HL-60 (cell line): ENCODE results near the gene UBE2E2.

Source experiments
- DNase-seq, 2 experiments: peaks; one replicate each; pipeline ENCODE4 v3.0.0-alpha.2; 2010 to 2020; ENCODE audit warnings: low read depth in 1 of 2, low spot score in 1 of 2
- H3K27ac ChIP-seq: fragments of 250-450 bp; sonication (Bioruptor Pico); replicated peaks from 2 replicates; pipeline ENCODE4 v1.5.1; 2020; ENCODE audit warnings: mild to moderate bottlenecking, moderate library complexity
- H3K27me3 ChIP-seq: fragments of 250-450 bp; sonication (Bioruptor Pico); 2 replicates; pipeline ENCODE4 v1.5.1; 2021; ENCODE audit warnings: mild to moderate bottlenecking, moderate library complexity; ENCODE audit not compliant: insufficient read depth, poor library complexity, severe bottlenecking
- H3K4me3 ChIP-seq: replicated peaks from 2 replicates; pipeline ENCODE4 v1.5.1; 2011; ENCODE audit warnings: mild to moderate bottlenecking, control low read depth, low read length; ENCODE audit not compliant: insufficient read depth
- GABPA ChIP-seq: IDR thresholded peaks from 2 replicates; pipeline ENCODE4 v1.6.1; 2012; ENCODE audit warnings: low read depth
- POLR2AphosphoS5 ChIP-seq: IDR thresholded peaks from 2 replicates; pipeline ENCODE4 v1.6.1; 2012; ENCODE audit warnings: low read depth
- SPI1 ChIP-seq: IDR thresholded peaks from 2 replicates; pipeline ENCODE4 v1.6.1; 2012; ENCODE audit warnings: low read depth, mild to moderate bottlenecking, borderline replicate concordance
- TF ChIP-seq, protein P1 (sequence below): IDR thresholded peaks from one replicate; pipeline ENCODE4 v1.5.1; 2011; ENCODE audit warnings: low read length, control low read depth, inconsistent platforms; ENCODE audit not compliant: insufficient read depth
- TF ChIP-seq, protein P2 (sequence below): IDR thresholded peaks from 2 replicates; pipeline ENCODE4 v1.6.1; 2012; ENCODE audit warnings: low read depth; ENCODE audit not compliant: insufficient replicate concordance

The UBE2E2 gene

DNA sequence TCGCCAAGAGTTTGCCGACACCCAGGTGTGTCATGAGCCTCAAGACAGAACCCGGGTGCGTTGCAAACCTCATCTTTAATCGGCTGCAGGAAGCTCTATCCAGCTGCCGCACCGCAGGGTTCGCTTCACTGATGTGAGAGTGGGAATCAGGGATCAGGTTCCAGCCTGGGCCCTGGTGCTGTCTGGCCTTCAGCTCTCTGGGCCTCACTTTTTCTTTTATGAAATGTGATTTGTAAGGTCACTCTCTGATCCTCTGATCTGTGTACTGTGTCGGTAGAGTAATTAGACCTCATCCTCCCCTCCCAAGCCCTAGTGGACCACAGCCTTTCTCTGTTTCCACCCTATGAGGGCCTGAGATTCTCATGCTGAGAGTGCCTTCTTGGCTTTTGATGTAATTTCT, 399.8 kb downstream of the UBE2E2 start:
- no peak overlapping the region for H3K4me3 ChIP-seq
- DNase-seq, result no peak

DNA sequence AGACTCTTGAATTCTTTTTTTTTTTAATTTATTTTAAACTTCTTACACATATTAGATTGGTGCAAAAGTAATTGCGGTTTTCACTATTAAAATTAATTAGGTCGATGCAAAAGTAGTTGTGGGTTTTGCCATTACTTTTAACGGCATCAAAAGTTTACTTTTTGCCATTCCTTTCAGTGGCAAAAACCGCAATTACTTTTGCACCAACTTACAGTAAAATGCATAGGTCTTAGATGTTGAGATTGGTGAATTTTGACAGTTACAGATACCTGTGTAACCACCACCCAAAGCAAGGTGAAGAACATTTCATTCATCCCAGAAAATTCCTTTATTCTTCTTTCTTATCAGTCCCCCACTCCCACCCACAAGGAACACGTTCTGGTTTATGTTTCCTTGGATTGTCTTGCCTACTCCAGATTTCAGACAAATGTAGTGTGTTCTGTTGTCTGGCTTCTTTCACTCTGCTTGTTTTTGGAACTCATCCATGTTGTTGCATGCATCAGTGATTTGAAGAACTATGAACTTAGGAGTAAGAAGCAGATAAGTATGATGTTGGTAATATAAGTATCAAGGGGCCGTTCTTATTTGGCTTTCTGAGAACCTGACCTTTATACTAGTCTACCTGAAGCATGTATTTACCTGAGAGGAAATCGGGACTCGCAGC, 404.2 kb downstream of the UBE2E2 start:
- no peak overlapping the region for H3K4me3 ChIP-seq
- TF ChIP-seq, protein P1, sequence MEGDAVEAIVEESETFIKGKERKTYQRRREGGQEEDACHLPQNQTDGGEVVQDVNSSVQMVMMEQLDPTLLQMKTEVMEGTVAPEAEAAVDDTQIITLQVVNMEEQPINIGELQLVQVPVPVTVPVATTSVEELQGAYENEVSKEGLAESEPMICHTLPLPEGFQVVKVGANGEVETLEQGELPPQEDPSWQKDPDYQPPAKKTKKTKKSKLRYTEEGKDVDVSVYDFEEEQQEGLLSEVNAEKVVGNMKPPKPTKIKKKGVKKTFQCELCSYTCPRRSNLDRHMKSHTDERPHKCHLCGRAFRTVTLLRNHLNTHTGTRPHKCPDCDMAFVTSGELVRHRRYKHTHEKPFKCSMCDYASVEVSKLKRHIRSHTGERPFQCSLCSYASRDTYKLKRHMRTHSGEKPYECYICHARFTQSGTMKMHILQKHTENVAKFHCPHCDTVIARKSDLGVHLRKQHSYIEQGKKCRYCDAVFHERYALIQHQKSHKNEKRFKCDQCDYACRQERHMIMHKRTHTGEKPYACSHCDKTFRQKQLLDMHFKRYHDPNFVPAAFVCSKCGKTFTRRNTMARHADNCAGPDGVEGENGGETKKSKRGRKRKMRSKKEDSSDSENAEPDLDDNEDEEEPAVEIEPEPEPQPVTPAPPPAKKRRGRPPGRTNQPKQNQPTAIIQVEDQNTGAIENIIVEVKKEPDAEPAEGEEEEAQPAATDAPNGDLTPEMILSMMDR, result no peak
- TF ChIP-seq SPI1 (no peak), GABPA (no peak), POLR2AphosphoS5 (no peak)
- TF ChIP-seq, protein P2, sequence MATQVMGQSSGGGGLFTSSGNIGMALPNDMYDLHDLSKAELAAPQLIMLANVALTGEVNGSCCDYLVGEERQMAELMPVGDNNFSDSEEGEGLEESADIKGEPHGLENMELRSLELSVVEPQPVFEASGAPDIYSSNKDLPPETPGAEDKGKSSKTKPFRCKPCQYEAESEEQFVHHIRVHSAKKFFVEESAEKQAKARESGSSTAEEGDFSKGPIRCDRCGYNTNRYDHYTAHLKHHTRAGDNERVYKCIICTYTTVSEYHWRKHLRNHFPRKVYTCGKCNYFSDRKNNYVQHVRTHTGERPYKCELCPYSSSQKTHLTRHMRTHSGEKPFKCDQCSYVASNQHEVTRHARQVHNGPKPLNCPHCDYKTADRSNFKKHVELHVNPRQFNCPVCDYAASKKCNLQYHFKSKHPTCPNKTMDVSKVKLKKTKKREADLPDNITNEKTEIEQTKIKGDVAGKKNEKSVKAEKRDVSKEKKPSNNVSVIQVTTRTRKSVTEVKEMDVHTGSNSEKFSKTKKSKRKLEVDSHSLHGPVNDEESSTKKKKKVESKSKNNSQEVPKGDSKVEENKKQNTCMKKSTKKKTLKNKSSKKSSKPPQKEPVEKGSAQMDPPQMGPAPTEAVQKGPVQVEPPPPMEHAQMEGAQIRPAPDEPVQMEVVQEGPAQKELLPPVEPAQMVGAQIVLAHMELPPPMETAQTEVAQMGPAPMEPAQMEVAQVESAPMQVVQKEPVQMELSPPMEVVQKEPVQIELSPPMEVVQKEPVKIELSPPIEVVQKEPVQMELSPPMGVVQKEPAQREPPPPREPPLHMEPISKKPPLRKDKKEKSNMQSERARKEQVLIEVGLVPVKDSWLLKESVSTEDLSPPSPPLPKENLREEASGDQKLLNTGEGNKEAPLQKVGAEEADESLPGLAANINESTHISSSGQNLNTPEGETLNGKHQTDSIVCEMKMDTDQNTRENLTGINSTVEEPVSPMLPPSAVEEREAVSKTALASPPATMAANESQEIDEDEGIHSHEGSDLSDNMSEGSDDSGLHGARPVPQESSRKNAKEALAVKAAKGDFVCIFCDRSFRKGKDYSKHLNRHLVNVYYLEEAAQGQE, result no peak
- DNase-seq, result no peak
- no peaks in the 10 kb centered on the region for H3K27me3 ChIP-seq
- no peak overlapping the region for H3K27ac ChIP-seq

More for the DNA sequence above, 399.8 kb downstream of the UBE2E2 start:
- Histone ChIP-seq H3K27ac (no peak overlapping the region), H3K27me3 (no peaks in the 10 kb centered on the region)
- TF ChIP-seq POLR2AphosphoS5 (no peak), GABPA (no peak), SPI1 (no peak)
- TF ChIP-seq, protein P2, result no peak
- TF ChIP-seq, protein P1, result no peak

DNA sequence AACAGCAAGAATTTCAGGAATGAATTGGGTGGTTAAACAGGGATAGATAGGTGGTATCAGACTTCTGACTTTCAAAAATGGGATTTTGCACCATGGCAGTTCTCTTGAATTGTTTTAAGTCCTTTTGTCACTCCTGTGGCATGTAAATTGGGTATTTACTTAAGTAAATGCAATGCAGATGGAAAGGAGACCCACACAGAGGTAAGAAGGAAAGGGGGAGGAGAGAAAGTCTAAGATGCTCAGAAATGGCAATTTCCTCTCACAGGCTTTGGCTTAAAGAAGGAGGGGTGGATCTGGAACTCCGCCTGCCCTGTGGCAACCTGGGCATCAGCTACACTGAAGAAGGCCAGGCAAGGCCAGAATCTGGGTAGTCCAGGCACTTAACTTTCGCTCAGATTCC, 405.5 kb downstream of the UBE2E2 start:
- no peak overlapping the region for H3K4me3 ChIP-seq
- H3K27me3 ChIP-seq, result no peaks in the 10 kb centered on the region
- no peak overlapping the region for H3K27ac ChIP-seq
- no peak for DNase-seq
- TF ChIP-seq GABPA (no peak), SPI1 (no peak)
- TF ChIP-seq, protein P1, result no peak
- TF ChIP-seq, protein P2, result no peak
